Astrocyte (in vitro differentiated cells and primary cell): ENCODE measurements around the gene STRIP2. TPM values are rescaled to one million over a fixed set of nuclear protein-coding genes. Genes with fewer than 3 reads are reported as not detected.

Experiments used
- DNase-seq: peaks from one replicate; pipeline ENCODE4 v3.0.0-alpha.2; 2010; ENCODE audit warnings: low read depth
- FAIRE-seq: peaks from 2 replicates; lab custom pipeline; 2011; peaks lifted over from hg19 to GRCh38; lab: Jason Lieb, UNC
- H2AFZ ChIP-seq: 2 replicates; pipeline ENCODE4 v1.6.0; 2012; ENCODE audit warnings: low read depth, low read length, inconsistent platforms
- H3K27ac ChIP-seq: 2 replicates; pipeline ENCODE4 v1.5.1; 2011; ENCODE audit warnings: low read depth, low read length, inconsistent platforms
- H3K27me3 ChIP-seq: 2 replicates; pipeline ENCODE4 v1.6.0; 2011; ENCODE audit warnings: low read length, inconsistent platforms; ENCODE audit not compliant: insufficient read depth
- H3K36me3 ChIP-seq: 2 replicates; pipeline ENCODE4 v1.5.1; 2011; ENCODE audit warnings: low read length, inconsistent platforms; ENCODE audit not compliant: insufficient read depth
- H3K4me1 ChIP-seq: 2 replicates; pipeline ENCODE4 v1.5.1; 2011; ENCODE audit warnings: low read length, inconsistent platforms; ENCODE audit not compliant: insufficient read depth
- H3K4me2 ChIP-seq: 2 replicates; pipeline ENCODE4 v1.6.0; 2012; ENCODE audit warnings: low read length, inconsistent platforms
- H3K4me3 ChIP-seq: 2 replicates; pipeline ENCODE4 v1.5.1; 2011; ENCODE audit warnings: low read depth, mild to moderate bottlenecking, low read length, inconsistent platforms; ENCODE audit not compliant: insufficient read depth
- H3K79me2 ChIP-seq: 2 replicates; pipeline ENCODE4 v1.6.0; 2012; ENCODE audit warnings: mild to moderate bottlenecking, low read length, inconsistent platforms; ENCODE audit not compliant: insufficient read depth
- H3K9ac ChIP-seq: 2 replicates; pipeline ENCODE4 v1.6.0; 2012; ENCODE audit warnings: mild to moderate bottlenecking, low read length, inconsistent platforms
- H3K9me3 ChIP-seq: 2 replicates; pipeline ENCODE4 v1.5.1; 2012; ENCODE audit warnings: low read depth, mild to moderate bottlenecking, low read length, inconsistent platforms; ENCODE audit not compliant: insufficient read depth
- H4K20me1 ChIP-seq: 2 replicates; pipeline ENCODE4 v1.6.0; 2012; ENCODE audit warnings: low read length, inconsistent platforms; ENCODE audit not compliant: insufficient read depth
- H3K27ac Mint-ChIP-seq: one replicate; pipeline ENCODE4 v1.8.0; 2021; ENCODE audit warnings: mild to moderate bottlenecking, mixed read lengths; ENCODE audit not compliant: unreplicated experiment
- H3K27me3 Mint-ChIP-seq: one replicate; pipeline ENCODE4 v1.8.0; 2021; ENCODE audit warnings: low read depth, mixed read lengths; ENCODE audit not compliant: unreplicated experiment
- H3K36me3 Mint-ChIP-seq: one replicate; pipeline ENCODE4 v1.8.0; 2021; ENCODE audit warnings: low read depth, mixed read lengths; ENCODE audit not compliant: unreplicated experiment
- H3K4me1 Mint-ChIP-seq: one replicate; pipeline ENCODE4 v1.8.0; 2021; ENCODE audit warnings: low read depth, mixed read lengths; ENCODE audit not compliant: unreplicated experiment
- H3K4me3 Mint-ChIP-seq: one replicate; pipeline ENCODE4 v1.8.0; 2021; ENCODE audit warnings: mild to moderate bottlenecking, moderate library complexity, mixed read lengths; ENCODE audit not compliant: unreplicated experiment
- H3K9me3 Mint-ChIP-seq: one replicate; pipeline ENCODE4 v1.8.0; 2021; ENCODE audit warnings: mild to moderate bottlenecking, mixed read lengths; ENCODE audit not compliant: unreplicated experiment
- CTCF ChIP-seq: IDR thresholded peaks from 2 replicates; pipeline ENCODE4 v1.5.1; 2011; ENCODE audit warnings: low read depth, mild to moderate bottlenecking, inconsistent platforms, low read length, moderate library complexity; ENCODE audit not compliant: insufficient read depth
- EZH2 ChIP-seq: IDR thresholded peaks from 2 replicates; pipeline ENCODE4 v1.6.1; 2012; ENCODE audit warnings: mild to moderate bottlenecking, low read length, inconsistent platforms; ENCODE audit not compliant: insufficient read depth
- total RNA-seq: library from RNA; stranded (reverse); gene quantifications from 2 replicates; pipeline ENCODE4 v1.2.1, GENCODE V29; 2021

The STRIP2 gene
- total RNA-seq, 1 donor from 2014 or later = 1.3 TPM

- H3K4me1 ChIP-seq = no peaks in the 10 kb centered on the region
- H3K27ac ChIP-seq = no peak overlapping the region
- no peaks in the 10 kb centered on the region for H3K36me3 ChIP-seq
- H3K4me3 ChIP-seq = no peak overlapping the region
- H3K9ac ChIP-seq = no peak overlapping the region
- no peak overlapping the region for H2AFZ ChIP-seq
- Mint-ChIP-seq H3K27ac (no peak overlapping the region), H3K4me1 (peaks cover 9% of the 10 kb centered on the region), H3K4me3 (no peak overlapping the region), H3K9me3 (no peaks in the 10 kb centered on the region), H3K27me3 (no peaks in the 10 kb centered on the region), H3K36me3 (no peaks in the 10 kb centered on the region)
- DNase-seq (no peak), FAIRE-seq (no peak)
- no peaks in the 10 kb centered on the region for H3K79me2 ChIP-seq
- TF ChIP-seq EZH2 = no peak
- no peak for TF ChIP-seq CTCF
- H3K27me3 ChIP-seq = no peaks in the 10 kb centered on the region
- H3K4me2 ChIP-seq = no peak overlapping the region
- H3K9me3 ChIP-seq = no peaks in the 10 kb centered on the region
- no peaks in the 10 kb centered on the region for H4K20me1 ChIP-seq
Measured at GRCh38 chr7:129385598-129385997, 48.6 kb upstream of the STRIP2 start.

GRCh38 chr7:129386506-129386905, 47.7 kb upstream of the STRIP2 start:
- Histone ChIP-seq H3K4me2 (no peak overlapping the region), H3K79me2 (no peaks in the 10 kb centered on the region), H3K9me3 (no peaks in the 10 kb centered on the region), H3K4me1 (no peaks in the 10 kb centered on the region), H3K36me3 (no peaks in the 10 kb centered on the region), H3K9ac (no peak overlapping the region), H3K27ac (no peak overlapping the region), H4K20me1 (no peaks in the 10 kb centered on the region), H3K27me3 (no peaks in the 10 kb centered on the region), H3K4me3 (no peak overlapping the region), H2AFZ (no peak overlapping the region)
- Mint-ChIP-seq H3K27ac (no peak overlapping the region), H3K27me3 (no peaks in the 10 kb centered on the region), H3K36me3 (no peaks in the 10 kb centered on the region), H3K9me3 (no peaks in the 10 kb centered on the region), H3K4me1 (peaks cover 9% of the 10 kb centered on the region), H3K4me3 (no peak overlapping the region)
- DNase-seq (no peak), FAIRE-seq (no peak)
- TF ChIP-seq CTCF (no peak), EZH2 (no peak)

- H3K27ac ChIP-seq = no peak overlapping the region
- H4K20me1 ChIP-seq = no peaks in the 10 kb centered on the region
- Mint-ChIP-seq H3K36me3 (no peaks in the 10 kb centered on the region), H3K4me3 (peak overlapping the region; percentile 46), H3K9me3 (no peaks in the 10 kb centered on the region), H3K4me1 (peaks cover 9% of the 10 kb centered on the region), H3K27me3 (no peaks in the 10 kb centered on the region), H3K27ac (no peak overlapping the region)
- TF ChIP-seq CTCF (no peak), EZH2 (no peak)
- no peaks in the 10 kb centered on the region for H3K79me2 ChIP-seq
- FAIRE-seq = no peak
- no peak for DNase-seq
- no peaks in the 10 kb centered on the region for H3K27me3 ChIP-seq
- H2AFZ ChIP-seq = no peak overlapping the region
- no peaks in the 10 kb centered on the region for H3K36me3 ChIP-seq
- no peaks in the 10 kb centered on the region for H3K9me3 ChIP-seq
- H3K4me1 ChIP-seq = no peaks in the 10 kb centered on the region
- no peak overlapping the region for H3K4me3 ChIP-seq
- H3K9ac ChIP-seq = no peak overlapping the region
- no peak overlapping the region for H3K4me2 ChIP-seq
Measured at GRCh38 chr7:129387537-129387936, 46.7 kb upstream of the STRIP2 start.
